Lower leg skin (tissue), 3 donors: ENCODE measurements around the gene DPYD.

Source experiments
- CTCF ChIP-seq, 3 donors: fragments of 450-650 bp; IDR thresholded peaks; one replicate each; pipeline ENCODE4 v1.5.1; 2016; ENCODE audit warnings: antibody characterized with exemption in 3 of 3, mild to moderate bottlenecking in 3 of 3, moderate library complexity in 2 of 3
- POLR2A ChIP-seq, 2 donors: fragments of 450-650 bp; IDR thresholded peaks; one replicate each; pipeline ENCODE4 v1.6.1; 2016 to 2017; ENCODE audit warnings: antibody characterized with exemption in 2 of 2, mild to moderate bottlenecking in 1 of 2, moderate library complexity in 1 of 2

GRCh38 chr1:97560714-97561113 lies 360.1 kb downstream of the DPYD start:
- TF ChIP-seq CTCF (IDR thresholded peaks at IDR 0.05) (no peak), POLR2A (IDR thresholded peaks at IDR 0.05) (no peak)
